NAMALWA (cell line): ENCODE data around the gene MIF.
A peak's percentile ranks its signal among the peaks of the same experiment; 100 is the strongest.
"Not testable (repeated sequence)": the region's sequence is repeated elsewhere in the genome, so short reads cannot be mapped to it uniquely, and the experiment has no call there.

Experiments used
- DNase-seq: peaks from one replicate; pipeline ENCODE4 v3.0.0-alpha.2; 2015; ENCODE audit warnings: low spot score

The MIF gene

DNA sequence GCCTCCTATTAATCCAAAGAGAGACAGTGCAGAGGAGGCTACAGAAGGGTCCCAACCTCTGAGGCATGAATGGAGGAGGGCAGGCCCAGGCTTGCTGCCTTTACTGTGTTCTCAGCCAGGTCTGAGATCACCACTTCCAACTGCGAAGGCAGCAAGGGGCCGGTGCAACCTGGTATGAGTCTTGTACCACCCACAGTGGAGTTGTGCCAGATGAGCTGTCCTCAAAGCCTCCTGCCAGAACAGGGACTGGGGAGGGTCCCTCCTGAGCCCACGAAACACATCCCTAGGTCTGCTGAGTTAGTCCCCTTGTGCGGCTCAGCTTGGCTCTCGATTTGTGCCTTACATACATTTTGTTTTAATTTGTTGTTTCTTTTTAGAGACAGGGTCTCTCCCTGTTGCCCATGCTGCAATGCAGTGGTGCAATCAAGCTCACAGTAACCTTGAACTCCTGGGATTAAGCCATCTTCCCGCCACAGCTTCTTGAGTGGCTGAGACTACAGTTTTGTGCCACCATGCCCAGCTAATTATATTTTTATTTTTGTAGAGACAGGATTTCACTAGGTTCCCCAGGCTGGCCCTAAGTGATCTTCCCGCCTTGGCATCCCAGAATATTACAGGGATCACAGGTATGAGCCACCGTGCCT is 9.3 kb downstream of the MIF start:
- no peak for DNase-seq

DNA sequence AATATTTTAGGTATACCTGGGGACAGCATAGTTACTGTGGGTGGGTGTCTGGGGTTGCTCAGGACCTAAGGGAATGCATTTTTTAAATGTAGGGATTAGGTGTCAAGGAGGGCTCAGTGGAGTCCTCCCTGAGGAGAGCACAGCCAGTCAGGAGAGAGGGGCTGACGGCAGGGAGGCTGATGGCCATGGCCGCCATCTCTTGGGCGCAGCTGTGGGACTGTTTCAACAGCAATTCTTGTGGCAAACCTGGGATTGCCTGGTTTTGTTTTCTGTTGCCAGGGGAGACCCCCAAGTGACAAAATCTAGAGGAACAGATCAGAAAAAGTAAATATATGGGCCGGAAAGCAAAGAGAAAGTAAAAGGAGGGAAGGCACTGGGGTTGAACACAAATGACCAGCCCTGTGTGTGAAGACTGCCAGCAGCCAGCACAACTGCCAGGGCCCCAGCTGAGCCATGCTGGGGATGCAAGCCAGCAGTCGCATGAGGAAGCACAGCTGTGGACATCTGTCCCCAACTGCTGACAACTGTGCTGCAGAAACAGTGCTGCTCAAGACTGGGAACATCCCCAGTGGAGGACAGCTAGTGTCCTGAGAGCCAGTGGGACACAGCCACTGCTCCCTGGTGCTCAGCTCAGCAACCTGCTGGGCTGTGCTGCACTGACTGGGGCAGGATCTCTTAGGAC is 10.5 kb downstream of the MIF start:
- peak; percentile 56 for DNase-seq

DNA sequence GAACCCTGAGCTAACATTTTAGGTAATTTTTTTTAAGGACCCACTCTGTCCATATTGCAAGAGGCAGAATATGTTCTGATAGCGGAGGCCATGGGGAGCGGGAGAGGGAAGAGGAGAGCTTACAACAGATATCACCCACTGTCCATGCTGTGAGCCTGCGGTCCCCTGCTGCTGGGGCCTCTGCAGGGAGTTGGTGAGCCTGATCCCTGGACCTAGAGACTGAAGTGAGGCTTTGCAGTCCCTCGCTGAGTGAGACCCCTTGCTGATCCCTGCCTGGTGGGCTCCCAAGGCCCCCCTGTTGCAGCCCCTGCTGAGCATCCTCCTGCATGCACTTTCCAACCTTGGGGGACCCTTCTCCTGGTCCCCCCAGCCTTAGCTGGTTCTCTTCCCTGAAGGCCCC is 12.5 kb downstream of the MIF start:
- DNase-seq: no peak

DNA sequence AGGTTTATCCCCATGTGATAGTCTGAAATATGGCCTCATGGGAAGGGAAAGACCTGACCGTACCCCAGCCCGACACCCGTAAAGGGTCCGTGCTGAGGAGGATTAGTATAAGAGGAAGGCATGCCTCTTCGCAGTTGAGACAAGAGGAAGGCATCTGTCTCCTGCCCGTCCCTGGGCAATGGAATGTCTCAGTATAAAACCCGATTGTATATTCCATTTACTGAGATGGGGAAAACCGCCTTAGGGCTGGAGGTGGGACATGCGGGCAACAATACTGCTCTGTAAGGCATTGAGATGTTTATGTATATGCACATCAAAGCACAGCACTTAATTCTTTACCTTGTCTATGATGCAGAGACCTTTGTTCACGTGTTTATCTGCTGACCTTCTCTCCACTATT is 13.2 kb downstream of the MIF start:
- not testable (repeated sequence) for DNase-seq

DNA sequence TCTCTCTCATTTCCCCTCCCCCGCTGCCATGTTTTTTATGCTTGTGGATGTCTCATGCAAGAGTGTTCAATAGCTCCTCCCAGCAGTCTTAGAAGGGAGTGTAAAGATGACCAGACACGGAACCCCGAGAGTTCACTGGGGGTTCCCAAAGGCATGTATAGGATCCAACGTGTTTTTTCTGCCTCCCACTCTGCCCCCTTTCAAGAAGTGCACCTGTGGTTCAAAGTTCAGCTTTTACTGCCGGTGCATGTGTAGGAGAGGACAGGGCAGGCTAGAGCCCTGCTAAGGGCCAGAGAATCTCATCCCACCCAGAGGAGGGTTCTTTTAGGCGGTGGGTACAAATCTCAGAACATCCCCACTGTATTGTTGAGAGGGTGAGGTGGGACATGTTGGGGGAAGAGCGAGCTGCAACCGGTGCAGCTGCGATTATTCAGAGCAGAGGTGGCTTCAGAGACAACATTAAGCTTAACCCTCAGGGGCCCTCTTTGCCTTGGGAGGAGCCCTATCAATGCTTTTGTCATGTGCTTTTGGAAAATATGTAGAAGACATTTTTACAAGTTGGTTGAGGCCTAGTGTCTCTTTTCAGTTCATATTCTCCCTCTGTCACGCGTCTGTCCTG is 14.5 kb downstream of the MIF start:
- DNase-seq: no peak

DNA sequence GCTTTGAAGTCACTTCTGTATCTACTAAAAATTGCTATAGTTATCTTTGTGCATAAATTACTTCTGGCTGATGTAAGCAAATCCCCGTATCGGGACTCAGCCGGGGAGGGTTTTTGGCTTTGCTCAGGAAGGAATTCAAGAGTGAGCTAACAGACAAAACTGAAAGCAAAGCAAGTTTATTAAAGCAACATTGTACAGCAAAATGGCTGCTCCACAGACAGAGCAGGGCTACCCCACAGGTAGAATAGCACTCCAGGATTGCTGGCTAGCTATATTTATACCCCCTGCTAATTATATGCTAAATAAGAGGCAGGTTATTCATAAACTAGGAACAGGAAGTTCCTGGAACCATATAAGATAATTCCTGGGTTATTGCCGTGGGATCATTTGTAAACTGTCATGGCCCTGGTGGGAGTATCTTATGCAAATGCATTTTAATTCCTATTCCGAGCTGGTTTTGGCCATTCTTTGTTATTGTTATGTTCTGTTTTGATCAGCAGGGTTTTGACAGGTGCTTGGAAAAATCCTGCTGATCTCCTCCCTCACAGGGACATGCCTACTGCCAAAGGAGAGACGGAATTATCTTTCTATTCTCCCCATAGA is 15.2 kb downstream of the MIF start:
- DNase-seq: no peak

DNA sequence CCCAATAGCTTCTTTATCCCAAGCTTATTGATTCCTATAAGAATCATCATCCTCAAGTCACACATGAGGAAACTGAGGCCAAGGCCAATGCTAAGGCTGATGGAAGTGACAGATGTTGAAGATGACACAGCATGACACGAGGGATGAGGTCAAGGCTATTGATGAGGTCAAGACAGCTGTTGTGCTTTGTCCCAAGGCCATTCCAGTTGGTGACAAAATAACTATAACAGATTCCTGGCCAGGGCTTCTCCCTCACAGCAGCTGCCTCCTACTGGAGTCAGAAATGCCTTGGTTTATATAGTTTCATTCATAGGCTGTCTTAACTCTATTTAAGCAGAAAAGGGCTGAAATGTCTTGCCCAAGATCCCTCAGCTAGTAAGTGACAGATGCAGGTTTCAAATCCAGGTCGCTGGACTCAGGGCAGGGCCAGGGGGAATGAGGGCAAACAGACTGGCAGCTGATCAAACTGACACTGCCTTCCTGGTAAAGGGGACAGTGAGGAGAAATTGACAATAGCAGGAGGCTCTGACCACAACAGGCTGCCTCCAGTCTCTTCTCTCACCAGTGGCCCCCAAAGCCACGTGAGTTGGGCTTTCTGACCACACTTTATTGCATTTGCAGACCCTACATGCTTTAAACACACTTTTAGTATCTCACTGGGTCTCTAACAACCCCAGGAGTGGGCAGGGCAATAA is 16.5 kb downstream of the MIF start:
- no peak for DNase-seq

DNA sequence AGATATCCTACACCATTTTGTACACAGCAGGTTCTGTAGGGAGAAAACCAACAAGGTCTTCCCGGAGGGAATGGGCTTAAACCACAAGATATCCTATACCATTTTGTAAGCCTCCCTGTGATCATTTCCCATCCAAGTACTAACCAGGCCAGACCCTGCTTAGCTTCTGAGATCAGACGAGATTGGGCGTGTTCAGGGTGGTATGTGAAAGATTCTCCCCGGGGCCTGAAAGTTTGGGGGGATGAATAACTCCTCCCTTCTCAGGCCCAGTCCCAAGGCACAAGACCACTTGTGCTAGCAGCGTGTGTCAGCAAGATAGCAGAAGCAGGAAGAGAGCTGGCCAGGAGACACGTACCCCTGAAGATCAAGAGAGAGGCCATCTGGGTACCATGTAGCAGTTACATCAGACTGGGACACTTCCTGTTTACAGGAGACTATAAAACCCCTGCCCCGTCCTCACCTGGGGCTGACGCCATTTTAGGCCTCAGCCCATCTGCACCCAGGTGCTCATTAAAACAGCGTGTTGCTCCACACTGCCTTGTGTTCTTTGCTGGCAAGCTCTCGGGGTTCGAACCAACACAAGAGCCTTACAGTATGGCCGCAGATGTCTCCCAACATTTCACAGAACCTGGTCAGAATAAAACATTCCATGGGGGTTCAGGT is 17.3 kb downstream of the MIF start:
- DNase-seq: peak; percentile 80

DNA sequence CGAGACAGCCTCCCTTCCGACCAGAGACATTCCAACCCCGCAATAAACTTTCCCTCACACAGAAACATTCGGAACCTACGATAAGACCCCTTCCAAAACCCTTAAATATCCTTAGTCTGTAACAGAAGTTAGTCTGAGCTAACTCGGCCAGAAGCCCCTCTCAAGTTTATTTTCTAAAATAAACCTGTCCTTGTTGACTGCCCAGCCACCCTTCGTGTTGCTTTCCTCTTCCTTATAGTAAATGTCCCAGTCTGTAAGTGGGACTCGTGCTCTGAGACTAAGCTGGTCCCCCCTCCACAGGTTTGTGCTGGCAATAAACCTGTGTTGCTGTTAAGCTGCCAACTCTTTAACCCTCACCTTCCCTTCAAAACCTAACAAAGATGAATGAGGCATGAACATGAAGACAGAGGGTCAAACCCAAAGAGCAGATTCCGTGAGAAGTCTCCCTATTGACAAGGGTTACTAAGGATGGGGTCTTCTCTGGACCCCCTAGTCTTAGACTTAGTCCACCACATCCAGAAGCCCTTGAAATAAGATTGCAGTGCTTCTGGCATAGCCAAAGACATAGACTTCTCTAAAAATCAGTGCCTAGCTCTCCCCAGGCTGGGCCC is 18.2 kb downstream of the MIF start:
- no peak for DNase-seq

DNA sequence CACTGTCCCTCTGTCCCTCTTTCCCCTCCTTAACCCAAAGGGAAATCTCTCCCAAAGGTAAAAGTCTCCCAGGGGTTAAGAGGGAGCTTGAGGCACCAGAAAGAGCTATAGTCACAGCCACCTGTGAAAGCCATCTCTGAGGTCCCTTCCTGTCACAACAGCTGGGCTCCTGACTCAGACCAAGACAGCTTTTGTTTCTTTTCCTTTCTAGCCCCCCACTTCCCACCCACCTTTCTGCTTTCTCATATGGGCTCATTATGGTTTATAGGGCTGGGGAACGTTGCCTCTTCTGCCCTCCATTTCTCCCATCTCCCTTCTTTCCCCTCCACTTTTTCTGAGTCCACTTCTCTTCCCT is 19.1 kb downstream of the MIF start:
- peak; percentile 62 for DNase-seq

DNA sequence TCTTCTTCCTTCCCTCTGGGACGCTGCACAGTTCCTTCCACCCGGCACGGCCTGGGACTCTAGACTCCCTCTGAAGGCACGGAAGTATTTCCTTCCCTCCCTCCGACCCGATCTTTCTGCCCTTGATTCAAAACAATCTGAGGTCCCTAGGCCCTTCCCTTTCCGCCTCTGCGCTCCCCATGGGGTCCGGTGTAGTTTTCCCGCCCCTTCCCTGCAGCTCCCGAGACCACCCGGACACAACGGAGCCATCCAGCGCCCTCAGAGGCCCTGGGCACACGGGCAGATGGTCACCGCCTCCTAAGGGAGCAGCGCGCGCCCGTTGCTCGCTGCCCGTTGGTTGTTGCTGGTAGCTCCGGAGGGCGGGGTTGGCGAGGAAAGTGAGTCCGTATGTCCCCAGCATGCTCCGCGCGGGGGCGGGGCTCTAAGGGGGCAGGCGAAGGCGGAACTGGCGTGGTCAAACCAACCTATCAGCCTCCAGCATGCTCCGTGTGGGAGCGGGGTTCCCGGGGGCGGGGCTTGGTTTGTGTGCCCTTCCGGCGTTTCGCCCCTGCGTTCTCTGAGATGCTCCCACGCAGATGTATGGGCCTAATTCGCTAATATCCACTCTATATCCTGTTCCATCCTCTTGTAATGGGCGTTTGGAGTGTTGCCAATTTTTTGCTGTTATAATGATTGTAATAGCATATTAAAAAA is 19.6 kb downstream of the MIF start:
- peak; percentile 99 for DNase-seq

DNA sequence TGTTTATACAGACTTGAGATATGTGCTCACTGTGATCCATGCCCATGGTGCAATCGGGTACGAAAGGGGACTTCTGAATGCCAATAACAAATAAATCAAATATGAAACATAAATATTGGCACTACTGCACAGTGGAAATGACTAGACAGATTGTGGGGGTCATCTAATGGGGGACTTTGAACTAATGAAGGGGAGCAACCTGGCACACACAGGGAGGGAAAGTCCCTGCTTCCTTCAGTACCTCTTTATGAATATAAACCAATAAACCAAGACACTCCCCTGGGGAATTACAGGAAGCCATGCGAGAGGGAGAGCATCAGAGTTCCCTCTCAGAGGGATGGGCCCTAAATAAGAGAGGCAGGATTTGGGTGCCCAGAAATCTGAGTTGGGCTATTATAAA is 21.1 kb downstream of the MIF start:
- no peak for DNase-seq

DNA sequence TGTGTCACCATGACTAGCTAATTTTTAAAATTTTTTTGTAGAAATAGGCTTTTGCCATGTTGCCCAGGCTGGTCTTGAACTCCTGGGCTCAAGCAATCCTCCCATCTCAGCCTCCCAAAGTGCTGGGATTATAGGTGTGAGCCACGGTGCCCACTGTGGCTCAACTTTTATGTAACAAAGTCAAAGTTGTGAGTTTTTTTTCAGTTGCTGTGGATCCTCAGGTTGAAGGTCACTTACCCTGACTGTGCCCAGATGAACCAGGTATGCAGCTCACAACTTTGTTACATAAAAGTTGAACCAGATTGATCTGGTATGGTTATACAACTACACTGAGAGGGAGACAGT is 26.1 kb downstream of the MIF start:
- DNase-seq: not testable (repeated sequence)

DNA sequence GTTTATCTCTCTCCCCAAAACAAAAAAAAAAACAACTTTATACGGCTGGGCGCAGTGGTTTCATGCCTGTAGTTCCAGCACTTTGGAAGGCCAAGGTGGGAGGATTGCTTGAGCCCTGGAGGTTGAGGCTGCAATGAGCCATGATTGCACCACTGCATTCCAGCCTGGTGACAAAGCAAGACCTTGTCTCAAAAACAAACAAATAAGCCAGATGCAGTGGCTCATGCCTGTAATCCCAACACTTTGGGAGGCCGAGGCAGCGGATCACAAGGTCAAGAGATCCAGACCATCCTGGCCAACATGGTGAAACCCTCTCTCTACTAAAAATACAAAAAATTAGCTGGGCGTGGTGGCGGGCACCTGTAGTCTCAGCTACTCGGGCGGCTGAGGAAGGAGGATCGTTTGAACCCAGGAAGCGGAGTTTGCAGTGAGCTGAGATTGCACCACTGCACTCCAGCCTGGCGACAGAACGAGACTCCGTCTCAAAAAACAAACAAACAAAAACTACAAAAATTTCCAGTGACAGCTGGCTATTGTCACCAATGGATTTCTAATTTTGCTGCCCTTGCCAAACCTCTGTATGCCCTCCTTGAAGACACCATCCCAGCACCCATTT is 27.5 kb downstream of the MIF start:
- not testable (repeated sequence) for DNase-seq

DNA sequence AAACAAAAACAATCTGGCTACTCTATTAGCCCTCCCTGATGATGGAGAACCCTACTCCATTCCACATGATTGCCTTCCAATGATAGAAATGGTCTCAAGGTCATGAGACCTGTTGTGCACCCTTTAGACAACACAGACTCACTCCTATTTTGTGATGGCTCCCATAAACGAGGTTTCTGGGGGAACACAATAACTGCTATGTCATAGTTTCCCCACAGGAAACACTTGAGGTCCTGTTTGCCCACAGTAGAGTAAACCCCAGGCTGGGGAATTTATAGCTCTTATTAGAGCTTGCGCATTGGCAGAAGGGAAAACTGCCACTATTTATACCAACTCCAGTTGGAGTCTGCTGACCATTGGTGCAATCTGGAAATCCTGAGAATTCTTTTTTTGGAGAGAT is 28.7 kb downstream of the MIF start:
- DNase-seq: no peak

DNA sequence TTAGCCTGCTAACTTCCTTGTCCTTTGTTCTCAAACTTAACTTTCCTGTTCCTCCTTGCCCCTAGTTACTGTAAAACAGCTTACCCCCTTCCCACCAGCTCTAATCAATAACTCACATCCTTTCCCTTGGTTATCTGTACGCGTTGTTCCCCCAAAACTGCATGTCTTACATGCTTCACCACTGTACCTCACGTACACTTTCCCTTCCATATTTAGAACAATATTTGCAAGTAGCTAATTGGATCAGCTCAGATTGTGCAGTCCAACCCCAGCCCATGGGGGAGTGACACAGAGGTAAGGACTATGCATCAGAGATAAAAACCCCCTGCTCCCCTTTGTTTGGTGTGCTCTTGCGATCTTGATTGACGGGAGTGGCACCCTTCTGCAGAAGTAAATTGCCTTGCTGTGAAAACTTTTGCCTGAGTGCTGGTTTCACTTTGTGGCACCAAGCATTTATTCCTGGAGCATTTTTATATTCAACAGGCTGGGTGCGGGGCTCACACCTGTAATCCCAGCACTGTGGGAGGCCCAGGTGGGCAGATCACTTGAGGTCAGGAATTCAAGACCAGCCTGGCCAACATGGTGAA is 30.9 kb downstream of the MIF start:
- no peak for DNase-seq

DNA sequence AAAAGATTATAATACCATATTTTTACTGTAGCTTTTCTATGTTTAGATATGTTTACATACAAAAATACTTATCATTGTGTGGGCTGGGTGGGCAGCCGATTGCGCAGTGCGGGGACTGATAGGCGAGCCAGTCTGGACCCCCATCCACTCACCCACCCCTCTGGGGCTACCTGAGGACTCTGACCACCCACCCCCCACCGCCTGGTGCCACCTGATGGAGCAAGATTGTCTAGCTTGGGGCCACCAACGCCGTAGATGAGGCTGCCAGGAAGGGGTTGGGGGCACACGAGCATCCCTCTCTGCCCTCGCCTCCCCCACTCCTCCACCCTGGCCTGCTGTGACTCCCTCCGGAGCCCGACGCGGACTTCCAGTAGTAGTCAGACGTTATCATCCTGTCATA is 32.4 kb downstream of the MIF start:
- no peak for DNase-seq

DNA sequence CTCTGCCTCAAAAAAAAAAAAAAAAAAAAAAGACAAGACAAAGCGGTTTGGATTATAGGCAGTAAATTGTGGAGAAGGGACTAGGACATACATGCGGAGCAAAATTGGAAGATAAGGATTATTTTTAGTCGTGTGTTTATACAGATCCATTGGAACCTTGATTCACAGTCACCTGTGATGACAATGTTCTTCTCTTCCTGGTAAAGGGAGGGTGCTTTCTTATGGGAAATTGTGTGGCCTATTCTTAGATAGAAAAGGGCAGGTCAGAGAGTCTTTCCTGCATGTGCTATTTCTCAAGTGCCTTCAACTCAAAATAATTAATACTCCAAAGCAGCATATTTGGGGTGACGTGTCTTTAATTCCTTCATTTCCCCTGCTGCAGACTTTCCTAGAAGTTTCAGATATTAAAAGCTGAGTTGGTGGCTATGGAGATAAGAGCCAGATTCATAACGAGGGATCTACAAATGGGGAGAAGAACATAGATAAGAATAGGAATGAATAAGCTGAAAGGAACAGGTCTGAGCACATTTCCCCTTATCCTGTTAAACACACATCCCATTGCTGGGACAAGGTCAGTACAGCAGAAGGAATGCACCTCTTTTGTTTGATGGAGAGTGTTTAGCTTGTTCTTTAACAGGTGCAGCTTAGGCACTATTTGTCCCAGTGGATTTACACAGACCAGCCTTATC is 44.3 kb downstream of the MIF start:
- no peak for DNase-seq

DNA sequence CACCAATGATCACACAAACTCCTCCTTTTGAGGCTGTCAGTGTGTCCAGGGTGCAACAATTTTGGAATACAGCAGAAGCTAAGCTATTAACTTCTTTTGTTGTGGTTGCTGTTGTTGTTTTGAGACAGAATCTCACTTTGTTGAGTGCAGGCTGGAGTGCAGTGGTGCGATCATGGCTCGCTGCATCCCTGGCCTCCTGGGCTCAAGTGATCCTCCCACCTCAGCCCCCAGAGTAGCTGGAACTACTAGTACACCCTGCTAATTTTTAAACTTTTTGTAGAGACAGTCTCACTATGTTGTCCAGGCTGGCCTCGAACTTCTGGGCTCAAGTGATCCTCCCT is 44.8 kb downstream of the MIF start:
- DNase-seq: no peak

DNA sequence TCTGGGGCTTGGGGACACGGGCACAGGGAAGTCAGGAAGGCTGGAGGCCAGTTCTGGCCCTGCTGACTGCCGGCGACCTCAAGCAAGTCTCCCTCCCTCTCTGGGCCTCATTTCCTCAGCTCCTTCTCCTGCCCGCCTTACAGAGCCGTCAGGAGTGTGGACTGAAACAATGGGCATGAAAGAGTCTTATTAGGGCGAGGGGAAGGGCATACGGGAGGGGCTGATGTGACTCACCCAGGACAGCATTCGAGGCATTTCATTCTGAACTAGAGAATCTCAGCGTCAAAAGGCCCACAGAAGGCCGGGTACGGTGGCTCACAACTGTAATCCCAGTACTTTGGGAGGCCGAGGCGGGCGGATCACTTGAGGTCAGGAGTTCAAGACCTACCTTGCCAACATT is 46.0 kb downstream of the MIF start:
- not testable (repeated sequence) for DNase-seq
